ENCODE results near the gene PTPRM. TPM values are rescaled to one million over a fixed set of nuclear protein-coding genes. Genes with fewer than 3 reads are reported as not detected.

Gene PTPRM
- polyA plus RNA-seq, 1 of the 3 experiments (the other 2 are of a cell fraction): 16.0 TPM

GRCh38 chr18:7730682-7731081 is 163.6 kb downstream of the PTPRM start:
- Histone ChIP-seq H4K20me1 (ENCODE audit: insufficient read depth) (no peaks in the 10 kb centered on the region), H3K4me3 (ENCODE audit: low read depth in 2 of 2, low read length in 1 of 2) (no peak overlapping the region), H3K9me3 (no peaks in the 10 kb centered on the region), H3K9ac (no peak overlapping the region), H2AFZ (ENCODE audit: low read depth) (no peak overlapping the region), H3F3A (replicated peaks; ENCODE audit: insufficient read depth) (no peaks in the 10 kb centered on the region), H3K9me2 (no peaks in the 10 kb centered on the region), H3K36me3 (replicated peaks in 1 of 2; ENCODE audit: control insufficient read depth in 1 of 2, insufficient read depth in 2 of 2, low read length in 1 of 2) (no peaks in the 10 kb centered on the region), H3K79me2 (ENCODE audit: insufficient read depth) (no peaks in the 10 kb centered on the region), H3K4me2 (no peak overlapping the region), H3K27ac (ENCODE audit: low read depth in 2 of 2, low read length in 1 of 2) (no peak overlapping the region), H3K27me3 (ENCODE audit: insufficient read depth) (no peaks in the 10 kb centered on the region), H3K4me1 (ENCODE audit: control insufficient read depth in 1 of 2, insufficient read depth in 2 of 2, low read depth in 1 of 2, low read length in 1 of 2) (peaks cover 0 to 5% of the 10 kb centered on the region in 2 experiments; a peak in 1 of 4 replicates)
- 24% methylated on average over 4 of the region's 4 CpGs for WGBS (ENCODE audit: low lambda C conversion rate)
- ChIA-PET CTCF (no interaction called here), POLR2A (no interaction called here)
- DNase-seq: no peak
- TF ChIP-seq ZBTB33 (IDR thresholded peaks at IDR 0.05; ENCODE audit: borderline replicate concordance, low read depth) (no peak), SIN3A (IDR thresholded peaks at IDR 0.05; ENCODE audit: borderline replicate concordance, low read depth, low read length) (no peak), JUND (IDR thresholded peaks at IDR 0.05) (no peak), POLR2AphosphoS5 (IDR thresholded peaks at IDR 0.05; ENCODE audit: low read depth, low read length) (no peak), EP300 (IDR thresholded peaks at IDR 0.05; ENCODE audit: borderline replicate concordance in 1 of 2, low read depth in 1 of 2, low read length in 1 of 2) (no peak), SMC3 (IDR thresholded peaks at IDR 0.05; ENCODE audit: low read depth, low read length) (no peak), EZH2phosphoT487 (IDR thresholded peaks at IDR 0.05; ENCODE audit: borderline replicate concordance, low read depth) (no peak), TAF1 (IDR thresholded peaks at IDR 0.05; ENCODE audit: borderline replicate concordance, low read depth, low read length) (no peak), RXRA (IDR thresholded peaks at IDR 0.05; ENCODE audit: borderline replicate concordance, low read depth) (no peak), MEF2A (IDR thresholded peaks at IDR 0.05; ENCODE audit: borderline replicate concordance, low read depth) (no peak), NRF1 (IDR thresholded peaks at IDR 0.05; ENCODE audit: low read depth, low read length) (no peak)

DNA sequence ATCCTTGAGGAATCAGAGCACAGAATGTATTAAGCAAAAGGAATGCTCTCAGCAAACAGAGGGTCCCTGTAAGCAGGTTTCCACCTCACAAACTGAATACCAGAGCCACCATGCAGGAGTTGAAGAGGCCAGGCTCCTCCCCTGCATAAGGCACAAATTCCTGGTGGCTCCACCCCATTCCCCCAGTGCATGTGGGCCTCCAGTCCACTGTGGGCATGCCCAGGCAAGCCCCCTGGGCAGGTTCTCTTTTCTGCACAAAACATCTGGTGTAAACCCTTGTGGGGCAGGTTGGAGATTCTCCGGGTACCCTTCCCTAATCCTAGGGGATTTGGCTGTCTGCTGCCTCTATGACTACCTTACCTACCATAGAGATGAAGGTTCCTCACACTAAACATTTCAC is 166.5 kb downstream of the PTPRM start:
- no peaks in the 10 kb centered on the region for H3K27me3 ChIP-seq (ENCODE audit: insufficient read depth)
- no peak for TF ChIP-seq RAD21 (IDR thresholded peaks at IDR 0.05; ENCODE audit: low read length)
- no peak for TF ChIP-seq EP300 (IDR thresholded peaks at IDR 0.05; ENCODE audit: borderline replicate concordance in 1 of 2, low read depth in 1 of 2, low read length in 1 of 2)
- no peaks in the 10 kb centered on the region for H4K20me1 ChIP-seq (ENCODE audit: insufficient read depth)
- H3K4me3 ChIP-seq (ENCODE audit: low read depth in 2 of 2, low read length in 1 of 2): no peak overlapping the region
- 57% methylated on average over 1 of the region's 1 CpG for WGBS (ENCODE audit: low lambda C conversion rate)
- no peak overlapping the region for H3K4me2 ChIP-seq
- H3K9ac ChIP-seq: no peak overlapping the region
- H3K4me1 ChIP-seq (ENCODE audit: control insufficient read depth in 1 of 2, insufficient read depth in 2 of 2, low read depth in 1 of 2, low read length in 1 of 2): peaks cover 0 to 3% of the 10 kb centered on the region in 2 experiments; a peak in 1 of 4 replicates
- H3K9me3 ChIP-seq: no peaks in the 10 kb centered on the region
- POLR2A ChIA-PET: no interaction called here
- no peaks in the 10 kb centered on the region for H3F3A ChIP-seq (replicated peaks; ENCODE audit: insufficient read depth)
- no peak overlapping the region for H2AFZ ChIP-seq (ENCODE audit: low read depth)
- DNase-seq: no peak
- H3K79me2 ChIP-seq (ENCODE audit: insufficient read depth): no peaks in the 10 kb centered on the region
- CTCF ChIA-PET: interaction anchor here (0.7 to 1.1 kb wide), 3 partner anchors 9 to 167 kb away, joined by 3 to 4 read pairs (median 3); partner anchors contain the start of gene PTPRM
- H3K36me3 ChIP-seq (replicated peaks in 1 of 2; ENCODE audit: control insufficient read depth in 1 of 2, insufficient read depth in 2 of 2, low read length in 1 of 2): no peaks in the 10 kb centered on the region
- H3K27ac ChIP-seq (ENCODE audit: low read depth in 2 of 2, low read length in 1 of 2): peak overlapping the region in 1 of 2 experiments; percentile 51; a peak in 2 of 4 replicates
- H3K9me2 ChIP-seq: no peaks in the 10 kb centered on the region
